Caco-2 (cell line): Measurements from ENCODE around the gene COL13A1. TPM values are rescaled to one million over a fixed set of nuclear protein-coding genes. Genes with fewer than 3 reads are reported as not detected.

ENCODE experiments used
- BruUV-seq: library from RNA; stranded (reverse); fragments of 400-500 nt; replicated peaks from 2 replicates; lab custom pipeline; 2021; lab: Mats Ljungman, UMichigan
- CTCF ChIA-PET: fragments of 300-600 bp; sonication (Branson Sonifier 250); formaldehyde crosslinking; loops from one replicate; lab custom pipeline; 2022; ENCODE audit warnings: antibody characterized with exemption; lab: Charles Lee
- POLR2A ChIA-PET: fragments of 300-600 bp; sonication (Branson Sonifier 250); formaldehyde crosslinking; loops from one replicate; lab custom pipeline; 2022; ENCODE audit warnings: antibody characterized with exemption; lab: Charles Lee
- DNase-seq, 2 experiments: peaks; one replicate each; pipeline versions ENCODE4 v3.0.0 to v3.0.0-alpha.2; 2020 to 2022
- H3K27me3 ChIP-seq: replicated peaks from 2 replicates; pipeline ENCODE4 v1.6.0; 2011; ENCODE audit warnings: low read length; ENCODE audit not compliant: control insufficient read depth, insufficient read depth
- H3K36me3 ChIP-seq: 2 replicates; pipeline ENCODE4 v1.5.1; 2011; ENCODE audit warnings: low read length; ENCODE audit not compliant: control insufficient read depth, insufficient read depth
- H3K4me1 ChIP-seq: fragments of 250-450 bp; sonication (Bioruptor Pico); 2 replicates; pipeline ENCODE4 v1.5.1; 2020; ENCODE audit warnings: mild to moderate bottlenecking
- H3K4me3 ChIP-seq: 2 replicates; pipeline ENCODE4 v1.5.1; 2011; ENCODE audit warnings: low read depth, mild to moderate bottlenecking, control low read depth, low read length
- H3K9me3 ChIP-seq: fragments of 250-450 bp; sonication (Bioruptor Pico); 2 replicates; pipeline ENCODE4 v1.5.1; 2020; ENCODE audit warnings: mild to moderate bottlenecking, moderate library complexity
- H3K27ac Mint-ChIP-seq: one replicate; pipeline ENCODE4 v1.8.0; 2022; ENCODE audit warnings: mixed read lengths; ENCODE audit not compliant: unreplicated experiment
- H3K27me3 Mint-ChIP-seq: one replicate; pipeline ENCODE4 v1.8.0; 2022; ENCODE audit warnings: mixed read lengths; ENCODE audit not compliant: insufficient read depth, unreplicated experiment
- H3K36me3 Mint-ChIP-seq: one replicate; pipeline ENCODE4 v1.8.0; 2022; ENCODE audit warnings: mild to moderate bottlenecking, mixed read lengths; ENCODE audit not compliant: insufficient read depth, unreplicated experiment
- H3K4me1 Mint-ChIP-seq: one replicate; pipeline ENCODE4 v1.8.0; 2022; ENCODE audit warnings: low read depth, mixed read lengths; ENCODE audit not compliant: unreplicated experiment
- H3K4me3 Mint-ChIP-seq: one replicate; pipeline ENCODE4 v1.8.0; 2022; ENCODE audit warnings: mild to moderate bottlenecking, moderate library complexity, mixed read lengths; ENCODE audit not compliant: unreplicated experiment
- H3K9me3 Mint-ChIP-seq: one replicate; pipeline ENCODE4 v1.8.0; 2022; ENCODE audit warnings: mixed read lengths; ENCODE audit not compliant: unreplicated experiment
- intact Hi-C: fragments of 100-400 bp; cut with micrococcal nuclease; formaldehyde crosslinking; loops from one replicate; pipeline ENCODE4 v1.10.0; 2022; ENCODE audit not compliant: unreplicated experiment
- total RNA-seq: library from RNA; stranded (reverse); gene quantifications from 2 replicates; pipeline ENCODE4 v1.2.3, GENCODE V29; 2022
- TF ChIP-seq, protein P1 (sequence below), 2 experiments: fragments of 200-600 bp in 1 of 2; IDR thresholded peaks; 1 replicate in 1 of 2; 2 replicates in 1 of 2; pipeline versions ENCODE4 v1.5.1 to v1.8.0; 2011 to 2022; ENCODE audit warnings: antibody characterized with exemption in 1 of 2, control low read depth in 1 of 2, inconsistent platforms in 1 of 2, low read depth in 1 of 2, low read length in 1 of 2, mild to moderate bottlenecking in 1 of 2, moderate library complexity in 1 of 2; ENCODE audit not compliant: insufficient read depth in 1 of 2, severe bottlenecking in 1 of 2, unreplicated experiment in 1 of 2

Gene COL13A1
- total RNA-seq, 1 experiment from 2014 or later, result not detected

- H3K27me3 ChIP-seq, result peaks cover 5% of the 10 kb centered on the region; the same call in 1 of the 2 replicates
- TF ChIP-seq, protein P1, sequence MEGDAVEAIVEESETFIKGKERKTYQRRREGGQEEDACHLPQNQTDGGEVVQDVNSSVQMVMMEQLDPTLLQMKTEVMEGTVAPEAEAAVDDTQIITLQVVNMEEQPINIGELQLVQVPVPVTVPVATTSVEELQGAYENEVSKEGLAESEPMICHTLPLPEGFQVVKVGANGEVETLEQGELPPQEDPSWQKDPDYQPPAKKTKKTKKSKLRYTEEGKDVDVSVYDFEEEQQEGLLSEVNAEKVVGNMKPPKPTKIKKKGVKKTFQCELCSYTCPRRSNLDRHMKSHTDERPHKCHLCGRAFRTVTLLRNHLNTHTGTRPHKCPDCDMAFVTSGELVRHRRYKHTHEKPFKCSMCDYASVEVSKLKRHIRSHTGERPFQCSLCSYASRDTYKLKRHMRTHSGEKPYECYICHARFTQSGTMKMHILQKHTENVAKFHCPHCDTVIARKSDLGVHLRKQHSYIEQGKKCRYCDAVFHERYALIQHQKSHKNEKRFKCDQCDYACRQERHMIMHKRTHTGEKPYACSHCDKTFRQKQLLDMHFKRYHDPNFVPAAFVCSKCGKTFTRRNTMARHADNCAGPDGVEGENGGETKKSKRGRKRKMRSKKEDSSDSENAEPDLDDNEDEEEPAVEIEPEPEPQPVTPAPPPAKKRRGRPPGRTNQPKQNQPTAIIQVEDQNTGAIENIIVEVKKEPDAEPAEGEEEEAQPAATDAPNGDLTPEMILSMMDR (IDR thresholded peaks at IDR 0.05; ENCODE audit: insufficient read depth in 1 of 2, low read depth in 1 of 2, low read length in 1 of 2, severe bottlenecking in 1 of 2, unreplicated experiment in 1 of 2), result no peak
- H3K27ac Mint-ChIP-seq, result no peak overlapping the region
- no peaks in the 10 kb centered on the region for H3K9me3 Mint-ChIP-seq
- H3K4me1 ChIP-seq, result no peaks in the 10 kb centered on the region
- CTCF ChIA-PET, result no interaction called here
- no peak overlapping the region for H3K4me3 ChIP-seq
- no peaks in the 10 kb centered on the region for H3K36me3 Mint-ChIP-seq
- no TSS peak for BruUV-seq
- no peaks in the 10 kb centered on the region for H3K36me3 ChIP-seq
- H3K4me3 Mint-ChIP-seq, result no peak overlapping the region
- no peak for DNase-seq
- peaks cover 36% of the 10 kb centered on the region for H3K27me3 Mint-ChIP-seq
- no peaks in the 10 kb centered on the region for H3K9me3 ChIP-seq
- H3K4me1 Mint-ChIP-seq, result no peaks in the 10 kb centered on the region
- POLR2A ChIA-PET, result no interaction called here
- intact Hi-C loops, result no loop called here
Measured at GRCh38 chr10:69828144-69828870, 26.6 kb downstream of the COL13A1 start.

DNA sequence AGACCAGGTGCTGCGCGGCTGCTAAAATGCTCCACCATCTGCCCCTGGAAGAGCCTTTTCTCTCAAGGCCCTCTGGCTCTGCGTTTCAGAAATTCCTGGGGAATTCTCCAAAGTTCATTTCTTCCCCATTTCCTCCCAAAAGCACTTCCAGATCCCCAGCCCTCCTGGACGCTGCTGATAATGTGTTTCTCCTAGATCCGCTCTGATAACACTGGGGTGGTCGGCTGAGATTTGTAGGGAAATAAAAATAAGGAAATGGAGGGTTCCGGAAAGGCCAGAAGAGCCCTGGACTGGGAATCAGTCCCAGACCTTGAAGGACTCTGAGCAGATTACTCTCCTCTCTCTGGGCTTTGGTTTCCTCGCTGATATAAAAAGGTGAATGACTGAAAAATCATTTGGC lies 28.1 kb downstream of the COL13A1 start:
- no peaks in the 10 kb centered on the region for H3K36me3 Mint-ChIP-seq

GRCh38 chr10:69831231-69831855 lies 29.6 kb downstream of the COL13A1 start:
- no peaks in the 10 kb centered on the region for H3K36me3 ChIP-seq
- Mint-ChIP-seq H3K9me3 (no peaks in the 10 kb centered on the region), H3K4me1 (no peaks in the 10 kb centered on the region), H3K4me3 (no peak overlapping the region), H3K27me3 (peaks cover 38% of the 10 kb centered on the region), H3K27ac (no peak overlapping the region), H3K36me3 (no peaks in the 10 kb centered on the region)
- intact Hi-C loops, result no loop called here
- DNase-seq, result no peak
- H3K4me3 ChIP-seq, result no peak overlapping the region
- ChIA-PET CTCF (no interaction called here), POLR2A (no interaction called here)
- H3K4me1 ChIP-seq, result no peaks in the 10 kb centered on the region
- peaks cover 7% of the 10 kb centered on the region; the same call in 1 of the 2 replicates for H3K27me3 ChIP-seq
- no peaks in the 10 kb centered on the region for H3K9me3 ChIP-seq
- TF ChIP-seq, protein P1 (IDR thresholded peaks at IDR 0.05; ENCODE audit: insufficient read depth in 1 of 2, low read depth in 1 of 2, low read length in 1 of 2, severe bottlenecking in 1 of 2, unreplicated experiment in 1 of 2), result no peak
- no TSS peak for BruUV-seq

More for the DNA sequence above, 28.1 kb downstream of the COL13A1 start:
- intact Hi-C loops, result no loop called here
- no peak for DNase-seq
- ChIA-PET POLR2A (no interaction called here), CTCF (no interaction called here)
- H3K27ac Mint-ChIP-seq, result no peak overlapping the region
- H3K27me3 Mint-ChIP-seq, result peaks cover 35% of the 10 kb centered on the region
- no peaks in the 10 kb centered on the region for H3K9me3 ChIP-seq
- H3K4me1 Mint-ChIP-seq, result no peaks in the 10 kb centered on the region
- H3K27me3 ChIP-seq, result peaks cover 5% of the 10 kb centered on the region; the same call in 1 of the 2 replicates
- TF ChIP-seq, protein P1 (IDR thresholded peaks at IDR 0.05; ENCODE audit: insufficient read depth in 1 of 2, low read depth in 1 of 2, low read length in 1 of 2, severe bottlenecking in 1 of 2, unreplicated experiment in 1 of 2), result no peak
- H3K9me3 Mint-ChIP-seq, result no peaks in the 10 kb centered on the region
- H3K4me3 Mint-ChIP-seq, result no peak overlapping the region
- no peak overlapping the region for H3K4me3 ChIP-seq
- no peaks in the 10 kb centered on the region for H3K4me1 ChIP-seq
- BruUV-seq, result no TSS peak
- no peaks in the 10 kb centered on the region for H3K36me3 ChIP-seq
